ENCODE results near the gene SLC6A15. TPM values are rescaled to one million over a fixed set of nuclear protein-coding genes. Genes with fewer than 3 reads are reported as not detected.

The SLC6A15 gene
- total and polyA plus RNA-seq, 2 of the 8 experiments (the other 6 are each of a cell fraction or from before 2014, with no cell fraction given), result 3.1 to 42.0 TPM

GRCh38 chr12:84874125-84874824 lies 38.3 kb downstream of the SLC6A15 start:
- no peak overlapping the region for H2AFZ ChIP-seq (ENCODE audit: low read length)
- H3K27ac ChIP-seq (ENCODE audit: low read depth, low read length), result no peak overlapping the region
- H3K27me3 ChIP-seq (replicated peaks in 1 of 4; ENCODE audit: control insufficient read depth in 3 of 4, extremely low read depth in 1 of 4, insufficient read depth in 3 of 4, low read length in 3 of 4), result no peaks in the 10 kb centered on the region
- H4K20me1 ChIP-seq (replicated peaks in 1 of 2; ENCODE audit: control insufficient read depth in 1 of 2, insufficient read depth in 2 of 2, low read length in 2 of 2), result no peaks in the 10 kb centered on the region
- no peaks in the 10 kb centered on the region for H3K79me1 ChIP-seq (ENCODE audit: low read depth, low read length)
- H3K4ac ChIP-seq (replicated peaks; ENCODE audit: insufficient read length, low read depth, low read length), result no peak overlapping the region
- ChIA-PET CTCF (ENCODE audit: partially characterized antibody) (interaction anchor here (0.6 to 5.1 kb wide), 26 partner anchors 10 to 406 kb away, joined by 3 to 150 read pairs (median 4); partner anchors contain the start of genes ALX1, LRRIQ1, SLC6A15 and TSPAN19), POLR2A (ENCODE audit: partially characterized antibody) (no interaction called here)
- WGBS, 2 experiments (ENCODE audit: extremely low coverage in 1 of 2, insufficient coverage in 1 of 2, insufficient read length in 1 of 2, insufficient replicate concordance in 2 of 2, low coverage in 1 of 2, low lambda C conversion rate in 2 of 2, missing lambda C conversion rate in 1 of 2), result 79% methylated on average over 7 of the region's 7 CpGs; no CpG with 5 or more reads in 1 of the 2 experiments
- H3K23ac ChIP-seq (ENCODE audit: insufficient read length), result no peak overlapping the region
- H2BK12ac ChIP-seq (ENCODE audit: low read depth, low read length), result no peak overlapping the region
- H3K56ac ChIP-seq (replicated peaks; ENCODE audit: insufficient read length, low read depth, low read length), result no peak overlapping the region
- H3K79me2 ChIP-seq (ENCODE audit: control insufficient read depth in 1 of 2, insufficient read depth in 2 of 2, low read length in 2 of 2), result no peaks in the 10 kb centered on the region
- no peak overlapping the region for H4K5ac ChIP-seq (ENCODE audit: insufficient read length, low read depth, low read length)
- peak; percentile 32 for FAIRE-seq
- no peak overlapping the region for H4K91ac ChIP-seq (replicated peaks; ENCODE audit: insufficient read length, low read length)
- H3K4me2 ChIP-seq (ENCODE audit: insufficient read depth in 1 of 2, low read depth in 2 of 2, low read length in 2 of 2), result no peak overlapping the region
- H3K9me3 ChIP-seq (ENCODE audit: insufficient read depth in 2 of 2, low read depth in 1 of 2, low read length in 1 of 2), result no peaks in the 10 kb centered on the region
- H2BK5ac ChIP-seq (ENCODE audit: low read depth, low read length), result no peak overlapping the region
- no peak overlapping the region for H2BK15ac ChIP-seq (ENCODE audit: low read length)
- no peak overlapping the region for H3K18ac ChIP-seq (ENCODE audit: extremely low read depth, low read length)
- H2BK20ac ChIP-seq (ENCODE audit: low read length), result no peak overlapping the region
- no peak overlapping the region for H2BK120ac ChIP-seq (replicated peaks; ENCODE audit: low read depth, low read length)
- H4K8ac ChIP-seq (ENCODE audit: extremely low read depth, insufficient read depth, low read length), result no peak overlapping the region
- H3K23me2 ChIP-seq (ENCODE audit: low read depth, low read length), result no peaks in the 10 kb centered on the region
- no peak overlapping the region for H3K9ac ChIP-seq (replicated peaks in 1 of 4; ENCODE audit: extremely low read depth in 1 of 4, low read depth in 3 of 4, low read length in 3 of 4)
- H3K4me3 ChIP-seq (ENCODE audit: extremely low read depth in 1 of 4, insufficient read depth in 2 of 4, low read depth in 3 of 4, low read length in 4 of 4), result no peak overlapping the region
- no peak overlapping the region for H2AK5ac ChIP-seq (ENCODE audit: low read depth, low read length)
- H3K4me1 ChIP-seq (replicated peaks in 1 of 4; ENCODE audit: control insufficient read depth in 3 of 4, insufficient read depth in 4 of 4, low read length in 3 of 4), result no peaks in the 10 kb centered on the region
- no peaks in the 10 kb centered on the region for H3K36me3 ChIP-seq (ENCODE audit: control insufficient read depth in 2 of 4, insufficient read depth in 4 of 4, low read length in 3 of 4)
- no peak overlapping the region for H3K14ac ChIP-seq (ENCODE audit: insufficient read length)
- no peak for DNase-seq (ENCODE audit: low read depth in 1 of 2, low spot score in 2 of 2)
- peak; percentile 87 to 89 for TF ChIP-seq RAD21 (IDR thresholded peaks at IDR 0.05 in 1 of 2, conservative IDR thresholded peaks at IDR 0.05 in 1 of 2; ENCODE audit: low read depth in 2 of 2, low read length in 2 of 2)
- TF ChIP-seq ATF2 (IDR thresholded peaks at IDR 0.05; ENCODE audit: low read length), result no peak
- peak in 2 of 3 experiments; percentile 56 to 66; a peak in 2 of 4 replicates for TF ChIP-seq CTCF (IDR thresholded peaks at IDR 0.05; ENCODE audit: control extremely low read depth in 1 of 3, insufficient read depth in 1 of 3, low read depth in 1 of 3, low read length in 3 of 3)
- no peak for TF ChIP-seq USF2 (IDR thresholded peaks at IDR 0.05; ENCODE audit: low read length)
- no peak for TF ChIP-seq SIN3A (conservative IDR thresholded peaks at IDR 0.05 in 1 of 2, IDR thresholded peaks at IDR 0.05 in 1 of 2; ENCODE audit: low read depth in 1 of 2, low read length in 2 of 2)
- no peak for TF ChIP-seq SRF (IDR thresholded peaks at IDR 0.05; ENCODE audit: low read depth, low read length)
